CD4-positive, alpha-beta T cell (primary cell): Measurements from ENCODE around the gene EP400. TPM values are rescaled to one million over a fixed set of nuclear protein-coding genes. Genes with fewer than 3 reads are reported as not detected.
A peak's percentile ranks its signal among the peaks of the same experiment; 100 is the strongest.

Experiments
- ATAC-seq: fragments of 200-7000 bp; cut with Tn5 transposase; one replicate; pipeline ENCODE4 v1.10.0; 2022; ENCODE audit warnings: mild to moderate bottlenecking; ENCODE audit not compliant: poor library complexity
- CTCF ChIA-PET: fragments of 350-600 bp; sonication (Branson Sonifier 250); formaldehyde crosslinking; loops from one replicate; lab custom pipeline; 2021; ENCODE audit warnings: antibody characterized with exemption, inconsistent platforms; lab: Charles Lee
- POLR2A ChIA-PET: fragments of 350-600 bp; sonication (Branson Sonifier 250); formaldehyde crosslinking; loops from one replicate; lab custom pipeline; 2021; ENCODE audit warnings: antibody characterized with exemption, inconsistent platforms; lab: Charles Lee
- DNase-seq, 14 experiments: peaks; one replicate each; pipeline ENCODE4 v3.0.0-alpha.2; 2013 to 2020; ENCODE audit warnings: mixed read lengths in 2 of 14
- H3K27ac ChIP-seq, 2 donors: one replicate each; pipeline versions ENCODE4 v1.5.1 to v1.7.0; 2013; ENCODE audit warnings: low read length in 2 of 2, low read depth in 1 of 2, mild to moderate bottlenecking in 1 of 2
- H3K27me3 ChIP-seq, 2 experiments: 1 replicate in 1 of 2; 2 replicates in 1 of 2; pipeline versions ENCODE4 v1.6.1 to v1.7.0; 2013; ENCODE audit warnings: low read length in 2 of 2, control low read depth in 1 of 2, mild to moderate bottlenecking in 1 of 2, moderate library complexity in 1 of 2; ENCODE audit not compliant: insufficient read depth in 2 of 2, control insufficient read depth in 1 of 2
- H3K36me3 ChIP-seq: one replicate; pipeline ENCODE4 v1.6.1; 2013; ENCODE audit warnings: low read length, control low read depth; ENCODE audit not compliant: insufficient read depth
- H3K4me1 ChIP-seq: one replicate; pipeline ENCODE4 v1.6.1; 2013; ENCODE audit warnings: low read length, control low read depth; ENCODE audit not compliant: insufficient read depth
- H3K4me3 ChIP-seq: one replicate; pipeline ENCODE4 v1.5.1; 2013; ENCODE audit warnings: mild to moderate bottlenecking, low read length, moderate library complexity
- H3K9me3 ChIP-seq, 2 experiments: 1 replicate in 1 of 2; 2 replicates in 1 of 2; pipeline versions ENCODE4 v1.6.1 to v1.7.0; 2013; ENCODE audit warnings: low read length in 2 of 2, mild to moderate bottlenecking in 2 of 2, control low read depth in 1 of 2, moderate library complexity in 1 of 2; ENCODE audit not compliant: control insufficient read depth in 1 of 2, insufficient read depth in 1 of 2
- H3K27ac Mint-ChIP-seq: one replicate; pipeline ENCODE4 v1.8.0; 2020; ENCODE audit warnings: mixed read lengths
- H3K27me3 Mint-ChIP-seq: one replicate; pipeline ENCODE4 v1.8.0; 2021; ENCODE audit warnings: mixed read lengths
- H3K36me3 Mint-ChIP-seq: one replicate; pipeline ENCODE4 v1.8.0; 2021; ENCODE audit warnings: low read depth, mixed read lengths
- H3K4me1 Mint-ChIP-seq: one replicate; pipeline ENCODE4 v1.8.0; 2021; ENCODE audit warnings: low read depth, mixed read lengths
- H3K4me3 Mint-ChIP-seq: one replicate; pipeline ENCODE4 v1.8.0; 2020; ENCODE audit warnings: mild to moderate bottlenecking, mixed read lengths
- H3K9me3 Mint-ChIP-seq: one replicate; pipeline ENCODE4 v1.8.0; 2020; ENCODE audit warnings: mixed read lengths
- intact Hi-C, 2 experiments: fragments of 100-400 bp; cut with DNase I in 1 of 2; cut with micrococcal nuclease in 1 of 2; formaldehyde crosslinking; loops; one replicate each; pipeline versions ENCODE4 v1.15.1 to v1.9.0; 2023 to 2025; cut with DNase I, micrococcal nuclease
- total RNA-seq, 174 experiments: library from RNA in 2 of 174; stranded (reverse) in 2 of 174; gene quantifications; one replicate each; pipeline ENCODE4 v1.2.3 and lab custom pipeline; 2021 to 2026
- TF ChIP-seq, protein P1 (sequence below): fragments of 200-600 bp; IDR thresholded peaks from one replicate; pipeline ENCODE4 v1.8.0; 2022; ENCODE audit warnings: antibody characterized with exemption, mild to moderate bottlenecking

EP400 gene
- total RNA-seq, 2 experiments from 2014 or later = 56.4 to 56.5 TPM

DNA sequence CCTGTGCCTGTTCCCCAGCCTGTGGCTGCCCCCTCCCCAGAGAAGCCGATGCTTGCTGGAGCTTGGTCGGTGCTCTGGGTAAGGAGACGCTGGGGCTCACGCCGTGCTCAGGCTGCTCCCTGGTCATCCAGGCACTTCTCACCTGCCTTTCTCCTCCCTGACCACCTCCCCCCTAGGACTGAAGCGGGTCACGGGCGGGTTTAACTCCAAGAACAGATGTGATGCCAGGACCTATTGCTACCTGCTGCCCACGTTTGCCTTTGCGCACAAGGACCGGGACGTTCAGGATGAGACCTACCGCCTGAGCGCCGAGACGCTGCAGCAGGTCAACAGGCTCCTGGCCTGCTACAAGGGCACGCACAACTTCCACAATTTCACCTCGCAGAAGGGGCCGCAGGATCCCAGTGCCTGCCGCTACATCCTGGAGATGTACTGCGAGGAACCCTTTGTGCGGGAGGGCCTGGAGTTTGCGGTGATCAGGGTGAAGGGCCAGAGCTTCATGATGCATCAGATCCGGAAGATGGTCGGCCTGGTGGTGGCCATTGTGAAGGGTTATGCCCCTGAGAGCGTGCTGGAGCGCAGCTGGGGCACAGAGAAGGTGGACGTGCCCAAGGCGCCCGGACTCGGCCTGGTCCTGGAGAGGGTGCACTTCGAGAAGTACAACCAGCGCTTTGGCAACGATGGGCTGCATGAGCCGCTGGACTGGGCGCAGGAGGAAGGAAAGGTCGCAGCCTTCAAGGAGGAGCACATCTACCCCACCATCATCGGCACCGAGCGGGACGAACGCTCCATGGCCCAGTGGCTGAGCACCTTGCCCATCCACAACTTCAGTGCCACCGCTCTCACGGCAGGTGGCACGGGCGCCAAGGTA is 8.4 kb upstream of the EP400 start:
- Histone ChIP-seq H3K27ac (no peak overlapping the region), H3K9me3 (peaks cover 0 to 13% of the 10 kb centered on the region in 2 experiments), H3K4me3 (no peak overlapping the region), H3K27me3 (no peaks in the 10 kb centered on the region), H3K36me3 (peaks cover 47% of the 10 kb centered on the region), H3K4me1 (no peaks in the 10 kb centered on the region)
- CTCF ChIA-PET = no interaction called here
- POLR2A ChIA-PET = no interaction called here
- H3K9me3 Mint-ChIP-seq = no peaks in the 10 kb centered on the region
- H3K4me3 Mint-ChIP-seq = no peak overlapping the region
- H3K4me1 Mint-ChIP-seq = no peaks in the 10 kb centered on the region
- no peaks in the 10 kb centered on the region for H3K27me3 Mint-ChIP-seq
- TF ChIP-seq, protein P1, sequence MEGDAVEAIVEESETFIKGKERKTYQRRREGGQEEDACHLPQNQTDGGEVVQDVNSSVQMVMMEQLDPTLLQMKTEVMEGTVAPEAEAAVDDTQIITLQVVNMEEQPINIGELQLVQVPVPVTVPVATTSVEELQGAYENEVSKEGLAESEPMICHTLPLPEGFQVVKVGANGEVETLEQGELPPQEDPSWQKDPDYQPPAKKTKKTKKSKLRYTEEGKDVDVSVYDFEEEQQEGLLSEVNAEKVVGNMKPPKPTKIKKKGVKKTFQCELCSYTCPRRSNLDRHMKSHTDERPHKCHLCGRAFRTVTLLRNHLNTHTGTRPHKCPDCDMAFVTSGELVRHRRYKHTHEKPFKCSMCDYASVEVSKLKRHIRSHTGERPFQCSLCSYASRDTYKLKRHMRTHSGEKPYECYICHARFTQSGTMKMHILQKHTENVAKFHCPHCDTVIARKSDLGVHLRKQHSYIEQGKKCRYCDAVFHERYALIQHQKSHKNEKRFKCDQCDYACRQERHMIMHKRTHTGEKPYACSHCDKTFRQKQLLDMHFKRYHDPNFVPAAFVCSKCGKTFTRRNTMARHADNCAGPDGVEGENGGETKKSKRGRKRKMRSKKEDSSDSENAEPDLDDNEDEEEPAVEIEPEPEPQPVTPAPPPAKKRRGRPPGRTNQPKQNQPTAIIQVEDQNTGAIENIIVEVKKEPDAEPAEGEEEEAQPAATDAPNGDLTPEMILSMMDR = no peak
- DNase-seq = peak in 1 of 14 experiments; percentile 30
- no peak for ATAC-seq
- H3K36me3 Mint-ChIP-seq = peaks cover 52% of the 10 kb centered on the region
- intact Hi-C loops = loop anchor here in 1 of 2 experiments (10.0 kb wide), 1 partner anchor 107 kb away; no protein-coding TSS in a partner anchor
- no peak overlapping the region for H3K27ac Mint-ChIP-seq

DNA sequence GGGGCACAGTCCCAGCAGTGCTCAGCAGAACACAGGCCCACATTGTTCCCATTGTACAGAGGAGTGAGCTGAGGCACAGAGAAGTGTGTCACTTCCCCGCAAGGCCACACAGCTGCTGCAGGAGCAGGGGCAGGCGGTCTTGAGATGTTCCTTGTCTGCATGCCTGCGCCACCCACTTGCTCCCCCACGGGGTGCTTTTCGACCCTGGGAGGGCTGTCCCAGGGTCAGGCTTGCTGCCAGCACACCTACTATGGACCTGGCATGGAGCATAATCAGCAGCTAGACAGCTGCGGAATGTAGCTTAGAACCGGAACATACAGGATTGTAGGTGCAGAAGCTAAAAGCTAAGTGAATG is 7.8 kb upstream of the EP400 start:
- CTCF ChIA-PET = no interaction called here
- H3K36me3 ChIP-seq = peaks cover 47% of the 10 kb centered on the region
- DNase-seq (peak in 1 of 14 experiments; percentile 22), ATAC-seq (no peak)
- no peaks in the 10 kb centered on the region for H3K4me1 ChIP-seq
- POLR2A ChIA-PET = no interaction called here
- H3K4me3 ChIP-seq = no peak overlapping the region
- no peak overlapping the region for H3K4me3 Mint-ChIP-seq
- no peak overlapping the region for H3K27ac Mint-ChIP-seq
- TF ChIP-seq, protein P1 = no peak
- H3K27me3 Mint-ChIP-seq = no peaks in the 10 kb centered on the region
- H3K36me3 Mint-ChIP-seq = peaks cover 46% of the 10 kb centered on the region
- intact Hi-C loops = loop anchor here in 1 of 2 experiments (10.0 kb wide), 1 partner anchor 107 kb away; no protein-coding TSS in a partner anchor
- peaks cover 0 to 13% of the 10 kb centered on the region in 2 experiments for H3K9me3 ChIP-seq
- H3K27me3 ChIP-seq = no peaks in the 10 kb centered on the region
- no peaks in the 10 kb centered on the region for H3K9me3 Mint-ChIP-seq
- H3K27ac ChIP-seq = no peak overlapping the region
- H3K4me1 Mint-ChIP-seq = no peaks in the 10 kb centered on the region

DNA sequence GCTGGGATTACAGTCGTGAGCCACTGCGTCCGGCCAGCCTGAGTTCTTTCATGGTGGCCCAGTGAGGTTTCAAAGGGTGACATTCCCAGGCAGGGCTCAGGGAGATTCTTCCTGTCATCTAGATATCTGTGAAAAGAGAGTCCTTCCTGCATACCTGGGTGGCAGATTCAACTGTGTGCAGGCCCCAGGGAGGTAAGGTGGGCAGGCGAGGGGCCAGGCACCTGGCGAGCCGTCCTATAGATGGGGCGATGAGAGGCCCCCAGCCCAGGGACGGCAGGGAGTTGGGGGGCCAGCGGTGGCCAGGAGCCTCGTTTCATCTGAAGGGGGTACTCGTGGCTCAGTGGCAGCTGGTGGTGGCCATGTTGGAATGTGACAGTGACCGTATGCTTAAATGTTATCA is 7.1 kb upstream of the EP400 start:
- no peaks in the 10 kb centered on the region for H3K27me3 ChIP-seq
- ATAC-seq (no peak), DNase-seq (peak in 1 of 14 experiments; percentile 29)
- H3K9me3 ChIP-seq = peaks cover 0 to 13% of the 10 kb centered on the region in 2 experiments
- peaks cover 3% of the 10 kb centered on the region for H3K4me1 ChIP-seq
- H3K27ac Mint-ChIP-seq = no peak overlapping the region
- H3K27me3 Mint-ChIP-seq = no peaks in the 10 kb centered on the region
- ChIA-PET CTCF (no interaction called here), POLR2A (no interaction called here)
- peaks cover 46% of the 10 kb centered on the region for H3K36me3 ChIP-seq
- H3K9me3 Mint-ChIP-seq = no peaks in the 10 kb centered on the region
- intact Hi-C loops = loop anchor here in 1 of 2 experiments (10.0 kb wide), 1 partner anchor 108 kb away; no protein-coding TSS in a partner anchor
- TF ChIP-seq, protein P1 = no peak
- no peak overlapping the region for H3K4me3 ChIP-seq
- peaks cover 5% of the 10 kb centered on the region for H3K4me1 Mint-ChIP-seq
- no peak overlapping the region for H3K4me3 Mint-ChIP-seq
- H3K36me3 Mint-ChIP-seq = peaks cover 42% of the 10 kb centered on the region
- H3K27ac ChIP-seq = no peak overlapping the region
